Measurements from ENCODE around the gene MSI1. TPM values are rescaled to one million over a fixed set of nuclear protein-coding genes. Genes with fewer than 3 reads are reported as not detected.

The MSI1 gene
- 21.1 TPM for polyA plus RNA-seq (2013, experiment 1 of 2)
- 15.6 TPM for polyA plus RNA-seq (2013, experiment 2 of 2)

DNA sequence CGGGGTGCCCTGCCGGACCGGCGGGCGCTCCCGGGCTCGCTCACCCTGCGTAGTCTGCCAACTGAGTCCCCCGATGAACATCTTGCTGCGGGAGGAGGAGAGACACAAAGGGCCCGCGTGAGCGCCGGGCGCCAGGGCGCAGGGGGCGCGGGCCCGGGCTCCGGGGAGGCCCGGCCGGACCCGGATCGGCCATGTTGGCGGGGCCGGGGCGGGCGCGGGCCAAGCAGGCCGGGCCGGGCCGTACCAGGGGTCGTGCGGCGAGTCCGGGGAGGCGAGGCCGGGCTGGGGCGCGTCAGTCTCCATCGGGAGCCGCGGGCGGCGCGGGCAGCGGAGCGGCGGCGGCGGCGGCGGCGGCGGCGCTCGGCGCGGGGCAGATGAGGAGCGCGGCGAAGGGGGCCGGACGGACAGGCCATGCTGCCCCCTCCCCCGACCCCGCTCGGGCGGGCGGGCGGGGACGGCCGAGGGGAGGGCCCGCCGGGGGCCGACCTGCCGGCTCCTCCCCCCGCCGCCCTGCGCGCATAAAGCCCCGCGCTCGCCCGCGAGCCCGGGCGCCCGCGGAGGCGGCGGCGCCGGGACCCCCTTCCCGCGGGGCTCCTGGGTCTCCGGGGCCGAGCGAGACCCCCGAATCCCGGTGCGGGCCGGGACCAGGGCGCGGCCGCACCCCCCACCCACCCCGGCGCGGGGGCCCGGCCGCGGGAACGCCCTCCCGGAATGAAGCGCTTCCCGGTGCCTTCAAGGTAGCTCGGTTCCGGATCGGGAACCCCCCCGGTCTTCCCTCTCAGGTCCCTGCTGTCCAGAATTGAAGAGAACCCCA, at the start of gene MSI1:
Gene MSI1 (minus strand): TSS at position 376 of the 814 bp plus-strand sequence. CDS start 73 bp downstream, at position 303.
- Histone ChIP-seq H3K4me1 (ENCODE audit: control insufficient read depth, insufficient read depth, low read length, poor library complexity, severe bottlenecking) (peaks cover 14% of the 10 kb centered on the region), H3K27ac (ENCODE audit: low read depth, low read length, severe bottlenecking) (peak within 1 kb of the TSS; percentile 10), H3K4me3 (ENCODE audit: extremely low read depth, insufficient read depth, low read length, poor library complexity, severe bottlenecking) (peak within 1 kb of the TSS; percentile 77), H3K36me3 (ENCODE audit: control insufficient read depth, insufficient read depth, low read length) (peaks cover 18% of the 10 kb centered on the region), H3K9me3 (ENCODE audit: control insufficient read depth, low read length) (no peaks in the 10 kb centered on the region)
- WGBS, 2 experiments (ENCODE audit: insufficient coverage in 2 of 2), result 0% methylated on average over 63 to 72 of the region's 119 CpGs

DNA sequence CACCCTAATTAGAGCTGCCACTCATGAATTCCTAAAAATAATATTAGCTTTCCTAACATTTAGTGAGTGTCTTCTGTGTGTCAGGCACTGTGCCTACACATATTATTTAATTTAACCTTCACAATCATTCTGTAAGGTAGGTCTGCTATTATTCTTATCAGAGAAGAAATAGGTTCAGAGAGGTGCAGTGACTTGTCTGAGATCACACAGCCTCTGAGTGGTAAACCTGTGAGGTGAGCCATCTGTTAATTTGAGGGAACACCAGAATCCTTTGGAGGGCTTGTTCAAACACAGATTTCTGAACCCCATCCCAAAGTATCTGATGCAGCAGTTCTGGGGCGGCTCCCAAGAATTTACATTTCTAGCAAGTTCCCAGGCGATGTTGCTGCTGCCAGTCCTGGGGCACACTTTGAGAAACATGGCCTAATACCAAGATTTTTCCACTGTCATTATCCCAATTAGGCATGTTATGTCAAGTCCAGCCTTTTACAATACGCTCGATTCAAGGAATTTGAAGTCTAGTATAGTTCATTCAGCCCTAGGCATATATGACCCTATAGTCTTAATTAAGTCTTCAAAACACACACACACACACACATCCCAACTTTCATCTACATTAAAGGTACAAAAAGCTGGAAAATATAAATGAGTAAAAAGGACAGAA, 49.1 kb upstream of the MSI1 start:
- no peak overlapping the region for H3K4me3 ChIP-seq (ENCODE audit: extremely low read depth, insufficient read depth, low read length, poor library complexity, severe bottlenecking)
- 93 to 100% methylated on average over 3 to 4 of the region's 4 CpGs for WGBS, 2 experiments (ENCODE audit: insufficient coverage in 2 of 2)
- H3K4me1 ChIP-seq (ENCODE audit: control insufficient read depth, insufficient read depth, low read length, poor library complexity, severe bottlenecking), result no peaks in the 10 kb centered on the region
- no peaks in the 10 kb centered on the region for H3K9me3 ChIP-seq (ENCODE audit: control insufficient read depth, low read length)
- H3K27ac ChIP-seq (ENCODE audit: low read depth, low read length, severe bottlenecking), result no peak overlapping the region
- no peaks in the 10 kb centered on the region for H3K36me3 ChIP-seq (ENCODE audit: control insufficient read depth, insufficient read depth, low read length)

DNA sequence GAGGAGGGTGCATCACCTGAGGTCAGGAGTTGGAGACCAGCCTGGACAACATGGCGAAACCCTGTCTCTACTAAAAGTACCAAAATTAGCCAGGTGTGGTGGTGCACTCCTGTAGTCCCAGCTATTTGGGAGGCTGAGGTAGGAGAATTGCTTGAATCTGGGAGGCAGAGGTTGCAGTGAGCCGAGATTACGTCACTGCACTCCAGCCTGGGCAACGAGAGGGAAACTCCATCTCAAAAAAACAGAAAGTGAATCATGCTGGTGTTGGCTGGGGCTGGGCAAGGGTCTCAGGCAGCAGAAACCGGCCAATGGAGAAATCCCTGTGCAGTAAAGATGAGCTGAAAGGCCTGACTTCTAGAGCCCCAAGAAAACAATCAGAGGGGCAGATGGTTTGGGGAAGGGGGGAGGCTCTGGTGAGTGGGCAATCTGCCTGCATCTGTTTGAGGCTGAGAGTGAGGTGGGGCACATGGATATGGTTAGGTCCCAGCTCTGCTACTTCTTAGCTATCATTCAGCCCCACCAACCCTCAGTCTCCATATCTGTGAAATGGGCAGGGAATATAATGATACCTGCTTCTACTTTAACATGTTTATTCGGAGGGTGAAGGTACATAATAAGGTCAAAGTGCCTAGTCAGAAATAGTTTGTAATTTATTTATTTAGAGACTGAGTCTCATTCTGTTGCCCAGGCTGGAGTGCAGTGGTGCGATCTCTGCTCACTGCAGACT, 47.7 kb upstream of the MSI1 start:
- H3K4me1 ChIP-seq (ENCODE audit: control insufficient read depth, insufficient read depth, low read length, poor library complexity, severe bottlenecking), result no peaks in the 10 kb centered on the region
- no peak overlapping the region for H3K4me3 ChIP-seq (ENCODE audit: extremely low read depth, insufficient read depth, low read length, poor library complexity, severe bottlenecking)
- no peak overlapping the region for H3K27ac ChIP-seq (ENCODE audit: low read depth, low read length, severe bottlenecking)
- H3K36me3 ChIP-seq (ENCODE audit: control insufficient read depth, insufficient read depth, low read length), result no peaks in the 10 kb centered on the region
- WGBS, 2 experiments (ENCODE audit: insufficient coverage in 2 of 2), result 92 to 95% methylated on average over 2 to 6 of the region's 7 CpGs
- no peaks in the 10 kb centered on the region for H3K9me3 ChIP-seq (ENCODE audit: control insufficient read depth, low read length)

DNA sequence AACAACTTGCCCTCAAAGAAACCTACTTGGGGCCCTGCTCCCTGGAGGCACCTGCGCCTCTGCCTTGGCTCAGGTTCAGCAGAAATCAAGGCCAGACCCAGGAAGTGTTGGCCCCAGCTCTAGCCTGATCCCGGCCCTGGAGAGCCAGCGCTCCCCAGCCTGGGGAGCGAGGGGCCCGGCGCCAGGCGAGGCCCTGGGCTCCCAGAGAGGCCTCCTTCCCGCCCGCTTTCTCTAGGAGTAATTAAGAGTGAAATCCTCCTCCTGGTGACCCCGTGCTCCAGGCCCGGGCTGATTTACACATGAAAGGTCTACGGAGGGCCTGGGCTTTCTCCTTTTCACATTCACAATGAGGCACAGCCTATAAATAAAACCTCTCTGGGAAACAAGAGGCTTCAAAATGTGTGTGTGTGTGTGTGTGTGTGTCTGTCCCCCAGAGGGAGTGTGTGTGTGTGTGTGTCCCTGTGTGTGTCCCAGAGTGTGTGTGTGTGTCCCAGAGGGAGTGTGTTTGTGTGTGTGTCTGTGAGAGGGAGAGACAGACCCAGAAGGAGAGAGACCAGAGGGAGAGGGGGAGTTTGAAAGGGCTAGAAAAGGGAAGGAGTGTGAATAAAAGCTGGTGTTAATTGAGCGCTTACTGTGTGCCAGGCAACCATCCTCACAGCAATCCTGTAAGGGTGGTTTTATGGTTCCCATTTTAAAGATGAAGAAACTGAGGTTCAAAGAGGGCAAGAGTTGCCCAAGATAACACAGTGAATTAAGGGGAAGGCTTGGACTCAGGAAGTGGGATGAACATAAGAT, 45.1 kb upstream of the MSI1 start:
- no peak overlapping the region for H3K4me3 ChIP-seq (ENCODE audit: extremely low read depth, insufficient read depth, low read length, poor library complexity, severe bottlenecking)
- 31 to 36% methylated on average over 7 to 8 of the region's 13 CpGs for WGBS, 2 experiments (ENCODE audit: insufficient coverage in 2 of 2)
- peak overlapping the region; percentile 66 for H3K27ac ChIP-seq (ENCODE audit: low read depth, low read length, severe bottlenecking)
- no peaks in the 10 kb centered on the region for H3K9me3 ChIP-seq (ENCODE audit: control insufficient read depth, low read length)
- H3K4me1 ChIP-seq (ENCODE audit: control insufficient read depth, insufficient read depth, low read length, poor library complexity, severe bottlenecking), result no peaks in the 10 kb centered on the region
- no peaks in the 10 kb centered on the region for H3K36me3 ChIP-seq (ENCODE audit: control insufficient read depth, insufficient read depth, low read length)

DNA sequence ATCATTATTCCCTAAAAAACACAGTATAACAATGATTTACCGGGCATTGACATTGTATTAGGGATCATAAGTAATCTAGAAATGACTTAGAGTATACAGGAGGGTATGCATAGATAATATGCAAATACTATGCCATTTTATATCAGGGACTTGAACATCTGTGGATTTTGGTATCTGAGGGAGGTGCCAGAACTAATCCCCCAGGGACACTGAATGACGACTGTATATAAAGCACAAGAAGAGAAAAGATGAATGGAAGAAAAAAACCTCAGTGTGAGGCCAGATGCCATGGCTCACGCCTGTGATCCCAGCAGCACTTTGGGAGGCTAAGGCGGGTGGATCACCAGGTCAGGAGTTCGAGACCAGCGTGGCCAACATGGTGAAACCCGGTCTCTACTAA, 43.5 kb upstream of the MSI1 start:
- H3K4me1 ChIP-seq (ENCODE audit: control insufficient read depth, insufficient read depth, low read length, poor library complexity, severe bottlenecking), result no peaks in the 10 kb centered on the region
- H3K36me3 ChIP-seq (ENCODE audit: control insufficient read depth, insufficient read depth, low read length), result no peaks in the 10 kb centered on the region
- H3K4me3 ChIP-seq (ENCODE audit: extremely low read depth, insufficient read depth, low read length, poor library complexity, severe bottlenecking), result no peak overlapping the region
- WGBS, 2 experiments (ENCODE audit: insufficient coverage in 2 of 2), result 79 to 84% methylated on average over 2 to 3 of the region's 7 CpGs
- H3K9me3 ChIP-seq (ENCODE audit: control insufficient read depth, low read length), result no peaks in the 10 kb centered on the region
- no peak overlapping the region for H3K27ac ChIP-seq (ENCODE audit: low read depth, low read length, severe bottlenecking)

DNA sequence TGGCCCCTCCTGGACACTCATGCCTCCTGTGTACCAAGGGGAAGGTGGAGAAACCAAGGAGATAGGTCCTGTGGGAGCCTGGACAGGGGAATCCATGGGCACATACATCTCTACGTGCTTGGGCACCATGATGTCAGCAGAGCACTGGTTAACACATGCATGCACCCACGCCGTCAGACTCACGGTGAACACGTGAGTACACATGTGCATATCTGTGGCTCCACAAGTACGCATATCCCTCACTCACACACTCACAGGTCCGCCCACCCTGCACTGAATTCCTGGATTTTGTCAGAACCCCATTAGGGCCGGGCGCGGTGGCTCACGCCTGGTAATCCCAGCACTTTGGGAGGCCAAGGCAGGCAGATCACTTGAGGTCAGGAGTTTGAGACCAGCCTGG, 39.8 kb upstream of the MSI1 start:
- 87 to 94% methylated on average over 7 to 8 of the region's 11 CpGs for WGBS, 2 experiments (ENCODE audit: insufficient coverage in 2 of 2)
- Histone ChIP-seq H3K4me3 (ENCODE audit: extremely low read depth, insufficient read depth, low read length, poor library complexity, severe bottlenecking) (no peak overlapping the region), H3K4me1 (ENCODE audit: control insufficient read depth, insufficient read depth, low read length, poor library complexity, severe bottlenecking) (no peaks in the 10 kb centered on the region), H3K27ac (ENCODE audit: low read depth, low read length, severe bottlenecking) (no peak overlapping the region), H3K36me3 (ENCODE audit: control insufficient read depth, insufficient read depth, low read length) (no peaks in the 10 kb centered on the region), H3K9me3 (ENCODE audit: control insufficient read depth, low read length) (no peaks in the 10 kb centered on the region)

DNA sequence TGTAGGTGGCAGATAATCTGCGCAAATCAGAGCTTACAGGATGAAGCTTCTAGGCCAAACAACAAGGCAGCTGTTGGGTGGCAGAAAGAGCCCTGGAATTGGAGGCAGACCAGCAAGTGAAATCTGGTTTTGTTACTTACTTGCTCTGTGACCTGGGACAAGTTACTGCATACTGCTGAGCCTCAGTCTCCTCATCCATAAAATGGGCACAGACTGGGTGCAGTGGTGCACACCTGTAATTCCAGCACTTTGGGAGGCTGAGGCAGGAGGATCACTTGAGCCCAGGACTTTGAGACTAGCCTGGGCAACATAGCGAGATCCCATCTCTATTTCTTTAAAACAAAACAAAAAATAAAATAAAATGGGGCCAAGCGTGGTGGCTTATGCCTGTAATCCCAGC, 37.6 kb upstream of the MSI1 start:
- Histone ChIP-seq H3K27ac (ENCODE audit: low read depth, low read length, severe bottlenecking) (no peak overlapping the region), H3K4me3 (ENCODE audit: extremely low read depth, insufficient read depth, low read length, poor library complexity, severe bottlenecking) (no peak overlapping the region), H3K36me3 (ENCODE audit: control insufficient read depth, insufficient read depth, low read length) (no peaks in the 10 kb centered on the region), H3K9me3 (ENCODE audit: control insufficient read depth, low read length) (no peaks in the 10 kb centered on the region), H3K4me1 (ENCODE audit: control insufficient read depth, insufficient read depth, low read length, poor library complexity, severe bottlenecking) (no peaks in the 10 kb centered on the region)
- 90 to 100% methylated on average over 1 to 2 of the region's 3 CpGs for WGBS, 2 experiments (ENCODE audit: insufficient coverage in 2 of 2)

DNA sequence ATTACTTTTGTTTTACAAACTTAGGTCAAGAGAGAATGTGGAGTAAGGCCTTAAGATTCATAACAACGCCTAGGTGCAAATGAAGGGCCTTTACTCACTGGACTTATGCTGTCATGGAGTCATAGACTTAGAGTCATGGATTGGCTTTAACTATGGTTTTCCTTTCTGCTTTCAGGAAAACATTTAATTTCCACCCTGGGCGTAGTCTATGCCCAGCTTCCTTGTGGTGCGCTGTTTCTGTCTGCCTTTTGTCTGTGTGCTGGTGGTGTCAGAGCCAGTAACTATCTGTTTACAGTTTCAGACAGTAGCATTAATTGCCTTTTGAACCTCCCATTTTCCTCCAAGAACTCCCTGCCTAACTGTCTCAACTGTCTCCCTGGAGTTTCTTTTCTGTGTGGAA, 37.1 kb upstream of the MSI1 start:
- H3K36me3 ChIP-seq (ENCODE audit: control insufficient read depth, insufficient read depth, low read length), result no peaks in the 10 kb centered on the region
- H3K27ac ChIP-seq (ENCODE audit: low read depth, low read length, severe bottlenecking), result no peak overlapping the region
- 95 to 100% methylated on average over 3 of the region's 3 CpGs for WGBS, 2 experiments (ENCODE audit: insufficient coverage in 2 of 2)
- no peaks in the 10 kb centered on the region for H3K4me1 ChIP-seq (ENCODE audit: control insufficient read depth, insufficient read depth, low read length, poor library complexity, severe bottlenecking)
- H3K9me3 ChIP-seq (ENCODE audit: control insufficient read depth, low read length), result no peaks in the 10 kb centered on the region
- H3K4me3 ChIP-seq (ENCODE audit: extremely low read depth, insufficient read depth, low read length, poor library complexity, severe bottlenecking), result no peak overlapping the region

DNA sequence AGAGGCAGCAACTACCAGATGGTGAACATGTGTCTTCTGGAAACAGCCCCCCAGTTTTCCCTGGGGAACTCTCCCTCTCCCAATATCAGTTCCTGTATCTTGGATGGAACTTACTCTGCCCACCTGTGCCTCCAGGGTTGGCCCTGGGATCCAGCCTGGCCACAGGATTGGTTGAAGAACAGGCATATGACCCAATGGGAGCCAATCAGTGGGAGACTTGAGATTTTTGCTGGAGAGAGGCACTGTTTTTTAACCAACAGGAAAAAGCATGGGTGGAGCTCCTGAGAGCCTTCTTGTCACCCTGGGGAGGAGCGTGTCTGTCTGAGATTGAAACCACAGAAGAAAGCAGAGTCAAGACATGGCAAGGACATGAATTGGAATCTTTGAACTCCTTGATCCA, 35.3 kb upstream of the MSI1 start:
- no peaks in the 10 kb centered on the region for H3K36me3 ChIP-seq (ENCODE audit: control insufficient read depth, insufficient read depth, low read length)
- no peak overlapping the region for H3K4me3 ChIP-seq (ENCODE audit: extremely low read depth, insufficient read depth, low read length, poor library complexity, severe bottlenecking)
- H3K4me1 ChIP-seq (ENCODE audit: control insufficient read depth, insufficient read depth, low read length, poor library complexity, severe bottlenecking), result no peaks in the 10 kb centered on the region
- no peak overlapping the region for H3K27ac ChIP-seq (ENCODE audit: low read depth, low read length, severe bottlenecking)
- WGBS, 2 experiments (ENCODE audit: insufficient coverage in 2 of 2), result no CpG with 5 or more reads among the region's 1 CpG
- H3K9me3 ChIP-seq (ENCODE audit: control insufficient read depth, low read length), result no peaks in the 10 kb centered on the region

DNA sequence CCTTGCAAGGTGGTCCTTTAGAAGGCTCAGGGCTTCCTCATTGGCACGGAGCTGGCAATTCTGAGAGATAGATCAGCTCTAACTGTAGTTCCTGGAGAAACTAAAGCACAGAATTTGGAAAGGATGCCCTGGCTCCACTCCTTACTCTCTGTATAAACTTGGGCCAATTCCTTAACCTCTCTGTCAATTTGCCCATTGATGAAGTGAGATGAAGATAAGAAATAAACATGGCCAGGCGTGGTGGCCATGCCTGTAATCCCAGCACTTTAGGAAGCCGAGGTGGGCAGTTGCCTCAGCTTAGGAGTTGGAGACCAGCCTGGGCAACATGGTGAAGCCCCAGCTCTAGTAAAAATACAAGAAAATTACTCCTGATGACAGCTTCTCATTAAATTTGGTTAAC, 34.9 kb upstream of the MSI1 start:
- Histone ChIP-seq H3K4me3 (ENCODE audit: extremely low read depth, insufficient read depth, low read length, poor library complexity, severe bottlenecking) (no peak overlapping the region), H3K9me3 (ENCODE audit: control insufficient read depth, low read length) (no peaks in the 10 kb centered on the region), H3K4me1 (ENCODE audit: control insufficient read depth, insufficient read depth, low read length, poor library complexity, severe bottlenecking) (no peaks in the 10 kb centered on the region), H3K27ac (ENCODE audit: low read depth, low read length, severe bottlenecking) (no peak overlapping the region), H3K36me3 (ENCODE audit: control insufficient read depth, insufficient read depth, low read length) (no peaks in the 10 kb centered on the region)
- WGBS, 2 experiments (ENCODE audit: insufficient coverage in 2 of 2), result 85 to 96% methylated on average over 2 to 3 of the region's 3 CpGs

All from mesodermal cell (in vitro differentiated cells).